GM12873 (cell line): Measurements from ENCODE around the gene SST.

Experiments used
- CTCF ChIP-seq: IDR thresholded peaks from 2 replicates; pipeline ENCODE4 v1.5.1; 2012; ENCODE audit warnings: low read depth, mild to moderate bottlenecking, moderate library complexity, low read length, control low read depth; ENCODE audit not compliant: insufficient read depth; ENCODE audit errors: missing control alignments

Gene SST

GRCh38 chr3:187641320-187642016, 28.7 kb downstream of the SST start:
- TF ChIP-seq CTCF, result no peak

- no peak for TF ChIP-seq CTCF
These were observed 29.6 kb downstream of the SST start for GRCh38 chr3:187640569-187641059.

- no peak for TF ChIP-seq CTCF
These were observed 30.1 kb downstream of the SST start for GRCh38 chr3:187639927-187640568.

GRCh38 chr3:187636528-187636927, 33.7 kb downstream of the SST start:
- TF ChIP-seq CTCF, result no peak

- TF ChIP-seq CTCF, result no peak
These were observed 39.8 kb downstream of the SST start for GRCh38 chr3:187630404-187630803.

GRCh38 chr3:187629711-187630110, 40.5 kb downstream of the SST start:
- no peak for TF ChIP-seq CTCF

GRCh38 chr3:187628169-187628568, 42.0 kb downstream of the SST start:
- no peak for TF ChIP-seq CTCF
